Stimulated activated CD4-positive, alpha-beta T cell treated with anti-CD3 and anti-CD28 coated beads, Interleukin-15, amount 100 ng/mL, for 24 hours (primary cell): ENCODE data around the gene DCDC2.
A peak's percentile ranks its signal among the peaks of the same experiment; 100 is the strongest.

Experiments
- DNase-seq: peaks from one replicate; pipeline ENCODE4 v3.0.0-alpha.2; 2020

The DCDC2 gene

GRCh38 chr6:24139639-24140038 lies 218.2 kb downstream of the DCDC2 start:
- DNase-seq, result no peak

DNA sequence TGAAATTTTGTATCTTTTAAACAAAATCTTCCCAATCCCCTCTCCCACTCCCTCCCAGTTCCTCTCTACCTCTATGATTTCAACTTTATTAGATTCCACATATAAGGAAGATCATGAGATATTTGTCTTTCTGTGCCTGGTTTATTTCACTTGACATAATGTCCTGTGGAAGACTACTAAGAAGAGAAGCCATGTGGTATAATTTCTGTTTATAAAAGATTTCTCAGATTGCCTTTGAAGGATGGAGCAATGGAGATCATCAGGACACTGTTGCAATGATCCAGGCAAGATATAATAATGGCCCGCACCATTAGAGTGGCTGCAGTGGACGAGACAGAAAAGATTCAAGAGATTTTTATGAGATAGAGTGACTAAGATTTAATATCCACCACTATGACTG lies 218.8 kb downstream of the DCDC2 start:
- no peak for DNase-seq

DNA sequence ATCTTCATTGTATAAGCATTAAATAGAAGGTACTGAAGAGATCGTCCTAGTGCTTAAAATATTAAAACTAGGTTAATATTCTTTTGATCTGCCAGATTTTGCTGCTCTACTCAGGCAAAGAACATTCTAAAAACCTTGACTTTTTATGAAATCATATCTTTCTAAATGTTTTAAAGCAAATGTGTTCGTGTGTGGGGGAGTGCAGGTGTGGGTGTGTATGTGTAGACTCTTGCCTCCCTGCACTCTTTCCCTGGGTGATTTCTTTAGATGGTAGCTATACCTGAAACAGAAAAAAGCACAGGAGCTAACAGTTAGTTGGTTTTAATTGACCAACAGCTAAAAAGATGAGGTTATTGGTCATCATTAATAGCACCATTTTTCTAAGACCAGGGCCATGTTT lies 226.1 kb downstream of the DCDC2 start:
- no peak for DNase-seq

- no peak for DNase-seq
These were observed 230.5 kb downstream of the DCDC2 start for GRCh38 chr6:24127316-24127715.

GRCh38 chr6:24126586-24127192 lies 231.2 kb downstream of the DCDC2 start:
- peak; percentile 15 for DNase-seq

DNA sequence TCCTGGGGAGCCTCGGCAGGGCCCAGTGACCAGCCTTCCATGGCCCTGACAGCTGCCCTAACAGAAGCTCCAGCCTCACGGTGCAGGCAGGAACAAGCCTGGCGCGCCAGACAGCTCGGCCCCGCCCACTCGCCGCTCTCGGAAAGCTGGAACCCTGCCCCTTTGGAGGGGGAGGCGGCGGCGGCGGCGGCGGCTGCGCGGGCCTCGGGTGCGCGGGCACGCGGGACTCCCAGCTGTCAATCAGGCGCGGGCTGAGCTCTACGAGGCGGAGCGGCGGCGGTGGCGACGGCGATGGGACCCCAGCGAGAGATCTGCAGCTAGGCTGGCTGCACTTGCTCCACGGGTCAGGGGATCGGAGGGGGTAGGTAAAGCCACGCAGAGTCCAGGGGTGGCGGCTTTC lies 231.9 kb downstream of the DCDC2 start, which contains the start of gene NRSN1:
Gene NRSN1, plus strand, starts transcription at position 236 of the 400 bp plus-strand sequence. CDS start 8,113 bp downstream, outside the sequence.
- peak; percentile 13 for DNase-seq

DNA sequence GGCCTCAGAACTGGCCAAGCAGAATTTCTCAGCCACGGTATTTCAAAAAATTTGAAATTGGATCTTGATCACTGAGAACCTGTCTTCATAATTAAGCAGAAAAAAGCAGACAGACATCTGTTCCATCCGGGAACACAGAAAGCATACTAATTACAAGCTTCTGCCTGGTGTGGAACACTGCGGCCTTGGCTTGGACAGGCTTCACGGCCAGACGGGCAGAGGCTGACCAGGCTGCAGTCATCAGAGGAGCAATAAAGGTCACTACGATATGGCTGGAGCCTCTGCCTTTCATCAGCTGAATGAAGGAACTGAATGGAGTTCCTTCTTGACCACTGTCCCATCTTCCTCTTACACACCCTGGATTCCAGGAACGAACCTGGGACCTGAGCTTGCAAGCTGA lies 235.7 kb downstream of the DCDC2 start:
- DNase-seq, result no peak
